A549 treated with dexamethasone at 1 μM for 4 hours (cell line): ENCODE results near the gene ZDHHC20. TPM values are rescaled to one million over a fixed set of nuclear protein-coding genes. Genes with fewer than 3 reads are reported as not detected.

Experiments used
- total RNA-seq: library from RNA; stranded (reverse); fragments of 200-300 nt; extraction: Qiagen RNA extraction; gene quantifications from 5 replicates; pipeline ENCODE4 v1.2.3, GENCODE V29; 2022

The ZDHHC20 gene
- 13.8 to 22.7 TPM (median 17.6 TPM) in 5 replicates for total RNA-seq

GRCh38 chr13:21458813-21459701 lies at the start of gene ZDHHC20:
TSS of gene ZDHHC20 (minus strand) at chr13:21459303. CDS start at chr13:21459171, 132 bp downstream.

Other genes starting within 250 kb of the ZDHHC20 start
- 15.8 to 17.6 TPM (median 17.1 TPM) in 5 replicates for gene MICU2, start 144.9 kb upstream of the ZDHHC20 start, total RNA-seq
- gene FGF9, start 211.8 kb upstream of the ZDHHC20 start, total RNA-seq, result 0.11 TPM in 1 of 5 replicates, not detected in the others